ENCODE measurements around the gene TECPR2.

The TECPR2 gene

DNA sequence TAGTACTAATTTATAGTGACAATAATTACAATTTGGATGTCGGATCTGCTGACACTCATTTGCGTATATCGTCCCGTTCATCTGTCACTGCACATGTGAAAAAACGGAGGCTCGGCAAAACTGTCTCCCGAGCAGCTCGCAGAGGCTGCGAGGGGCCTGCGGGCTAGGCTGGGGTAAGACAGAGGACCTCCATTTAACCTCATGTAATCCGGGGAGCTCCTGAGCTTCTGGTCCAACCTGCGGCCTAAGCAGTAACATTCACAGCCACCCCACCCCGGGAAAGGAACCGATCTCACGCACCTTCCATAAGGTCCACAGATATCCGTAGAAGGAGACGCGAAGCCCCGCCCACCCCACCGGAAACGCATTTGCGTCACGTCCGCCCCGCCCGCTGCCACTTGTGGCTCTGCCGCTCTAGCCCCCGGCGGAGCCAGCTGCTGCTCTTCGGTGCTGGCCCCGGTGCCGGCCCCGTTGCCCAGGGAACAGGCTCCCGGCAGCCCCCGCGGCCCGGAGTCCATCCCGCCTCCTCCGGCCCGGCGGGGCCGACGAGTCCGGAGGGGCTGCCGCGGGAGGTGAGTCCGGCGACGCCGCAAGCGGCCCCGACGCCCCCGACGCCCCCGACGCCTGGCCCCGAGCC lies at the start of gene TECPR2, which contains the start of gene CINP:
TECPR2 (plus strand) TSS at position 397 of the 637 bp plus-strand sequence. CDS start 13,781 bp downstream, outside the sequence.
CINP (minus strand) TSS at position 346 of the 637 bp plus-strand sequence; CDS start at position 307, 39 bp downstream.
- Mint-ChIP-seq H3K27me3 (no peaks in the 10 kb centered on the region), H3K36me3 (ENCODE audit: low read depth) (peaks cover 42% of the 10 kb centered on the region), H3K4me1 (ENCODE audit: low read depth) (peaks cover 42% of the 10 kb centered on the region), H3K4me3 (no peak within 1 kb of the TSS), H3K27ac (peak within 1 kb of the TSS; percentile 99), H3K9me3 (no peaks in the 10 kb centered on the region)
- DNase-seq, result peak; percentile 97

- Mint-ChIP-seq H3K4me3 (peak overlapping the region; percentile 81), H3K4me1 (ENCODE audit: low read depth) (peaks cover 52% of the 10 kb centered on the region), H3K27ac (peak overlapping the region; percentile 76), H3K9me3 (no peaks in the 10 kb centered on the region), H3K27me3 (no peaks in the 10 kb centered on the region), H3K36me3 (ENCODE audit: low read depth) (peaks cover 3% of the 10 kb centered on the region)
- DNase-seq, result peak; percentile 88
These were observed 48.3 kb upstream of the TECPR2 start for GRCh38 chr14:102314242-102315011.

- Mint-ChIP-seq H3K4me1 (ENCODE audit: low read depth) (peaks cover 52% of the 10 kb centered on the region), H3K36me3 (ENCODE audit: low read depth) (peaks cover 4% of the 10 kb centered on the region), H3K27ac (no peak overlapping the region), H3K9me3 (no peaks in the 10 kb centered on the region), H3K4me3 (peak overlapping the region; percentile 81), H3K27me3 (no peaks in the 10 kb centered on the region)
- no peak for DNase-seq
These were observed 47.6 kb upstream of the TECPR2 start for GRCh38 chr14:102315121-102315520.

DNA sequence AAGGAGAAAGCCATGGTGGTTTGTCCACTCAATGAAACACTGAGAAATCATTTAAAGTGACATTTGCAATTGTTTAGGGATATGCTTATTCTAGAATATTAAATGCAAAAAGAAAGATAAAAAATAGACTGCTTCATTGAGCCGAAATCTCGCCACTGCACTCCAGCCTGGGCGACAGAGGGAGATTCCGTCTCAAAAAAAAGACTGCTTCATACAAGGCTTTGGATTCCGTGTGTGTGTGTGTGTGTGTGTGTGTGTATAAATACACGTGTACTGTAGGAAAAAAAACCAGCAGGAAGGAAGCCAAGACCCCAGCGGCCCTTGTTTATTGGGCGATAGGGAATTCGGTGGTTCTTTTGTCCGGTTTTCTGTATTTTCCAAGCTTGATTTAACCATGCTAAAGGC lies 46.4 kb upstream of the TECPR2 start:
- Mint-ChIP-seq H3K27ac (peak overlapping the region; percentile 95), H3K9me3 (no peaks in the 10 kb centered on the region), H3K27me3 (no peaks in the 10 kb centered on the region), H3K4me1 (ENCODE audit: low read depth) (peaks cover 61% of the 10 kb centered on the region), H3K36me3 (ENCODE audit: low read depth) (peaks cover 9% of the 10 kb centered on the region), H3K4me3 (peak overlapping the region; percentile 85)
- DNase-seq, result no peak

- Mint-ChIP-seq H3K9me3 (no peaks in the 10 kb centered on the region), H3K27me3 (no peaks in the 10 kb centered on the region), H3K4me1 (ENCODE audit: low read depth) (peaks cover 67% of the 10 kb centered on the region), H3K36me3 (ENCODE audit: low read depth) (peaks cover 15% of the 10 kb centered on the region), H3K4me3 (peak overlapping the region; percentile 85), H3K27ac (peak overlapping the region; percentile 95)
- peak; percentile 100 for DNase-seq
These were observed 45.8 kb upstream of the TECPR2 start for GRCh38 chr14:102316743-102317563.

DNA sequence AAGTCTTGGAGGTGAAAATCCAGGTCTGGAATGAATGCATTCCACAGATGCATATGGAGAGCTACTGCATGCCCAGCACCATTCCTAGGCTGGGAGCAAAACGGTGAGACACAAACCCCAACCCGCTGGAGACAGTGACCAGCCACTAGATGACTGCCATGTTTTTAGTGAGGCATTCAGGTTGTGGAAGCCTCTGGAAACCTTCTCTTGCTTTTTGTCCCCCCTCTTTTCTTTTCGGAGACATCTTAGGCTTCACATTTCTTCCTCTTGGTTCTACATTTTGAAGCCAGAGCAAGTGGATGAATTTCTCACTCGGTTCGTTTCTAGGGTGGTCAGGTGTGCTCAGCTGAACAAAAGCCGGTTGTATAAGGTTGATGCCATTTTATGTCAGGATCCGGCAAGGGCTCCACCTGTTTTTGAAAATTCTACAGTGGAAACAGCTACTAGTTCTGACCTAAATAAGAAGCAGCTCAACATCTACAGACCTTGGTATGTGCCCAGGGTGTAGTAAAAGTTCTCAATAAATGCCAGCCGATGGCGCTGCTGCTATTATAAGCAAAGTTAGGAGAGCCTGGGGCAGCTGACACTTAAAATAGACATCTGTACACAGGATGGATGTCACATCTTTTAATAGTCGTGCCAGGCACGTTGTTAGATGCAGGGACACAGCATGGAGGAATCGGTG lies 45.0 kb upstream of the TECPR2 start:
- Mint-ChIP-seq H3K9me3 (no peaks in the 10 kb centered on the region), H3K27me3 (no peaks in the 10 kb centered on the region), H3K4me1 (ENCODE audit: low read depth) (peaks cover 70% of the 10 kb centered on the region), H3K27ac (peak overlapping the region; percentile 95), H3K36me3 (ENCODE audit: low read depth) (peaks cover 22% of the 10 kb centered on the region), H3K4me3 (peak overlapping the region; percentile 85)
- no peak for DNase-seq

GRCh38 chr14:102318781-102319276 lies 43.9 kb upstream of the TECPR2 start:
- no peaks in the 10 kb centered on the region for H3K27me3 Mint-ChIP-seq
- peak overlapping the region; percentile 95 for H3K27ac Mint-ChIP-seq
- peak overlapping the region; percentile 85 for H3K4me3 Mint-ChIP-seq
- peaks cover 32% of the 10 kb centered on the region for H3K36me3 Mint-ChIP-seq (ENCODE audit: low read depth)
- peaks cover 68% of the 10 kb centered on the region for H3K4me1 Mint-ChIP-seq (ENCODE audit: low read depth)
- DNase-seq, result no peak
- no peaks in the 10 kb centered on the region for H3K9me3 Mint-ChIP-seq

- H3K36me3 Mint-ChIP-seq (ENCODE audit: low read depth), result peaks cover 32% of the 10 kb centered on the region
- H3K4me1 Mint-ChIP-seq (ENCODE audit: low read depth), result peaks cover 62% of the 10 kb centered on the region
- no peaks in the 10 kb centered on the region for H3K27me3 Mint-ChIP-seq
- H3K4me3 Mint-ChIP-seq, result peak within 1 kb of the TSS; percentile 91
- peak within 1 kb of the TSS; percentile 95 for H3K27ac Mint-ChIP-seq
- peak; percentile 97 for DNase-seq
- H3K9me3 Mint-ChIP-seq, result no peaks in the 10 kb centered on the region
These were observed 43.2 kb upstream of the TECPR2 start, which contains the start of gene ZNF839 for GRCh38 chr14:102319351-102320032. Gene ZNF839 (plus strand): TSS chr14:102319746. CDS start chr14:102319766, 20 bp downstream.

DNA sequence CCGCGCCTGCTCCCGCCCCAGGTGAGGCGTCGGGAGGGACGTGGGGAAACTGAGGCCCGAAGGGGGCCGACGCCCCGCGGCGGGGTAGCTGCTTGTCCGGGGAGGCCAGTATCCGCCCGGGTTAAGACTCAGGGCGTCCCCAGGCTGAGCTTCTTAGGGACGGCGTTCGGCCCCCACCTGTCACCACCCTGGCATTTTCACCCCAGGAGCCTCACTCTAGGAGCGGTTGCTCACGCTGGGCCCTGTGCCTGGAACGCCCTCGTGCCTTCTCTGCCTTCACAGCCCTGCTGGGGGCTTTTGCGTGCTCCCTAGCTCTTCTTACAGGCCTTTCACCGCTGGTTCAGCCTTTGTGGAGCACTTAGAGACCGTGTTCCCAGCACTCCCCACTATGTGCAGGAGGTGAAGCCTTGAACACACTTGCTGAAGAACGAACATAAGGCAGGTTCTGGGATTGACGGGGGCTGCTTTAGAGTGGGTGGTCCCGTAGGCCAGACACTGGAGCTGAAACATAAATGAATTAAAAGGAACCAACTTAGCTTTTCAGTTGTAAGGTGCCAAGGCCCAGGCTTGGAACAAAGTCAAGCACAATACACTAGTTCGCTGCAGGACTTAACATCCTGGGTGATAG lies 42.6 kb upstream of the TECPR2 start:
- no peaks in the 10 kb centered on the region for H3K27me3 Mint-ChIP-seq
- DNase-seq, result peak; percentile 78
- peak overlapping the region; percentile 91 for H3K4me3 Mint-ChIP-seq
- H3K4me1 Mint-ChIP-seq (ENCODE audit: low read depth), result peaks cover 56% of the 10 kb centered on the region
- peak overlapping the region; percentile 94 for H3K27ac Mint-ChIP-seq
- no peaks in the 10 kb centered on the region for H3K9me3 Mint-ChIP-seq
- peaks cover 37% of the 10 kb centered on the region for H3K36me3 Mint-ChIP-seq (ENCODE audit: low read depth)

GRCh38 chr14:102320671-102321455 lies 41.9 kb upstream of the TECPR2 start:
- H3K27ac Mint-ChIP-seq, result peak overlapping the region; percentile 94
- H3K36me3 Mint-ChIP-seq (ENCODE audit: low read depth), result peaks cover 44% of the 10 kb centered on the region
- no peak for DNase-seq
- H3K27me3 Mint-ChIP-seq, result no peaks in the 10 kb centered on the region
- H3K9me3 Mint-ChIP-seq, result no peaks in the 10 kb centered on the region
- peak overlapping the region; percentile 91 for H3K4me3 Mint-ChIP-seq
- H3K4me1 Mint-ChIP-seq (ENCODE audit: low read depth), result peaks cover 53% of the 10 kb centered on the region

DNA sequence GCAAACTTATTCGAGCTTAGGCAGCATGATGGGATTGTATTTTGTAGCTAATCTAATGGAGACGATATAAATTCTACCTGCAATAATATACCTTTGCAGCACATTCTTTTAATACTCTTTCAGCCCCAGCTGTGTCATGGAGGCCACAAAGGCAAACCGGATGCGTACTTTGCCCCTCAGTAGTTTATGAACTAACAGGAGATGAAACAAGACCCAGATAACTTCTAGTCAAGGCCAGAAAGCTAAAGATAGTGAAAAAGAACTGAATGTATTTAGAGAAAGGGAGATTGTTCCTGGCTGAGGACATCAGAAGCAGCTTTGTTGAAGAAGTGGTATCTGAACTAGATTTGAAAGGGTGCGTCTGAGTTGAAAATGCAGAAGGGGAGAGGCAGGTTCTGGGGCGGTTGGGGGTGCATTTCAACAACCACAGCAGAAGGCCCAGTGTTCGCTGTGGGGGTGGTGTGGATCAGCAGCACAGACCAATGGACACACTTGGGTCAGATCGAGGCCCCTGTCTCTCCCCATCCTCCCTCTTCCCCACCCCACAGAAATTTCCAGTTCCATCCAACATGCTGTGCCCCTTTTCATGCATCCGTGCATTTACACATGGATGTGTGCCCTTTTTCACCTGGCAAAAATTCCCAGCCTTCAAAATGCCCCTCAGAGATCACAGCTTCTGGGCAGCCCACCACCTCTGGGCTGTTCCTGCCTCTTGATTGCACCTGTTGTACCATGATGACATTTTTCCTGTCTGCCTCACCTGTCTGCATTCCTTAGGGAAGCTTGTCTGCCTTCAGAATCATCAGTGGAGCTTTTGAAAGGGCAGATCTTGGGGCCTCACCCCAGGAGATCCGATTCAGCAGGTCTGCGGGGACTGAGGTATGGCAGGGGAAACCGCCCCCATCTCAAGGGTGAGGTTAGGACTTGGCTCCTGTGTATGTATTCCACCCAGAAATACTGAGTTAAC lies 41.0 kb upstream of the TECPR2 start:
- H3K4me1 Mint-ChIP-seq (ENCODE audit: low read depth), result peaks cover 45% of the 10 kb centered on the region
- DNase-seq, result no peak
- peak overlapping the region; percentile 94 for H3K27ac Mint-ChIP-seq
- no peaks in the 10 kb centered on the region for H3K9me3 Mint-ChIP-seq
- H3K36me3 Mint-ChIP-seq (ENCODE audit: low read depth), result peaks cover 53% of the 10 kb centered on the region
- peak overlapping the region; percentile 91 for H3K4me3 Mint-ChIP-seq
- no peaks in the 10 kb centered on the region for H3K27me3 Mint-ChIP-seq
